H1 (cell line): ENCODE data around the gene LTC4S. TPM values are rescaled to one million over a fixed set of nuclear protein-coding genes. Genes with fewer than 3 reads are reported as not detected.

Experiments used
- CTCF ChIA-PET: fragments of 300-600 bp; sonication (Branson Sonifier 250); formaldehyde crosslinking; loops from one replicate; lab custom pipeline; 2021; ENCODE audit not compliant: partially characterized antibody; lab: Charles Lee
- POLR2A ChIA-PET: fragments of 300-600 bp; sonication (Branson Sonifier 250); formaldehyde crosslinking; loops from one replicate; lab custom pipeline; 2021; ENCODE audit warnings: inconsistent platforms; ENCODE audit not compliant: partially characterized antibody; lab: Charles Lee
- DNase-seq, 2 experiments: peaks; one replicate each; pipeline versions ENCODE4 v3.0.0 to v3.0.0-alpha.2; 2010 to 2022; ENCODE audit warnings: low spot score in 2 of 2, low read depth in 1 of 2, mixed read lengths in 1 of 2
- FAIRE-seq: peaks from 2 replicates; lab custom pipeline; 2011; peaks lifted over from hg19 to GRCh38; lab: Jason Lieb, UNC
- H2AFZ ChIP-seq: 2 replicates; pipeline ENCODE4 v1.8.1; 2012; ENCODE audit warnings: low read length, inconsistent platforms
- H2AK5ac ChIP-seq: 2 replicates; pipeline ENCODE4 v1.6.1; 2013; ENCODE audit warnings: low read depth, low read length
- H2BK120ac ChIP-seq: replicated peaks from 2 replicates; pipeline ENCODE3; 2013; ENCODE audit warnings: low read depth, low read length, inconsistent platforms
- H2BK12ac ChIP-seq: 2 replicates; pipeline ENCODE4 v1.6.1; 2013; ENCODE audit warnings: low read depth, low read length
- H2BK15ac ChIP-seq: 2 replicates; pipeline ENCODE4 v1.6.1; 2013; ENCODE audit warnings: low read length
- H2BK20ac ChIP-seq: 2 replicates; pipeline ENCODE4 v1.6.1; 2013; ENCODE audit warnings: low read length
- H2BK5ac ChIP-seq: 2 replicates; pipeline ENCODE4 v1.6.1; 2013; ENCODE audit warnings: low read depth, low read length
- H3K14ac ChIP-seq: 2 replicates; pipeline ENCODE4 v1.6.1; 2013; ENCODE audit warnings: inconsistent platforms; ENCODE audit not compliant: insufficient read length
- H3K18ac ChIP-seq: 2 replicates; pipeline ENCODE4 v1.6.1; 2013; ENCODE audit warnings: low read length; ENCODE audit errors: extremely low read depth
- H3K23ac ChIP-seq: 2 replicates; pipeline ENCODE4 v1.6.1; 2013; ENCODE audit warnings: inconsistent platforms; ENCODE audit not compliant: insufficient read length
- H3K23me2 ChIP-seq: 2 replicates; pipeline ENCODE4 v1.6.1; 2013; ENCODE audit warnings: low read depth, low read length
- H3K27ac ChIP-seq: 2 replicates; pipeline ENCODE4 v1.6.1; 2011; ENCODE audit warnings: low read depth, low read length, inconsistent platforms
- H3K27me3 ChIP-seq, 4 experiments: replicated peaks in 1 of 4; 1 replicate in 1 of 4; 2 replicates in 3 of 4; pipeline versions ENCODE4 v1.6.1 to v1.8.1; 2011 to 2013; ENCODE audit warnings: low read length in 3 of 4, mild to moderate bottlenecking in 3 of 4, inconsistent platforms in 2 of 4, mixed read lengths in 2 of 4, moderate library complexity in 1 of 4; ENCODE audit not compliant: control insufficient read depth in 3 of 4, insufficient read depth in 3 of 4; ENCODE audit errors: extremely low read depth in 1 of 4
- H3K36me3 ChIP-seq, 4 experiments: 2 replicates each; pipeline versions ENCODE4 v1.6.1 to v1.8.1; 2011 to 2013; ENCODE audit warnings: mild to moderate bottlenecking in 4 of 4, low read length in 3 of 4, moderate library complexity in 2 of 4, control low read depth in 1 of 4, inconsistent platforms in 1 of 4; ENCODE audit not compliant: insufficient read depth in 4 of 4, control insufficient read depth in 2 of 4
- H3K4ac ChIP-seq: replicated peaks from 2 replicates; pipeline ENCODE3; 2013; ENCODE audit warnings: low read length, low read depth, mixed read lengths, inconsistent platforms; ENCODE audit not compliant: insufficient read length
- H3K4me1 ChIP-seq, 4 experiments: replicated peaks in 1 of 4; 1 replicate in 1 of 4; 2 replicates in 3 of 4; pipeline versions ENCODE4 v1.6.1 to v1.8.1; 2011 to 2013; ENCODE audit warnings: low read length in 3 of 4, inconsistent platforms in 2 of 4, mixed read lengths in 1 of 4; ENCODE audit not compliant: insufficient read depth in 4 of 4, control insufficient read depth in 3 of 4
- H3K4me2 ChIP-seq, 2 experiments: 2 replicates each; pipeline versions ENCODE4 v1.6.1 to v1.8.1; 2011 to 2013; ENCODE audit warnings: low read depth in 2 of 2, low read length in 2 of 2, control low read depth in 1 of 2, inconsistent platforms in 1 of 2, mild to moderate bottlenecking in 1 of 2; ENCODE audit not compliant: insufficient read depth in 1 of 2
- H3K4me3 ChIP-seq, 4 experiments: fragments of 200-600, 300-600 bp in 1 of 4; sonication (generic), shearing (Covaris generic), sonication (Bioruptor Twin) in 1 of 4; 2 replicates each; pipeline versions ENCODE4 v1.5.1 to v1.8.1; 2011 to 2016; ENCODE audit warnings: low read length in 4 of 4, low read depth in 3 of 4, control low read depth in 2 of 4, inconsistent platforms in 2 of 4, mild to moderate bottlenecking in 2 of 4, mixed read lengths in 1 of 4, moderate library complexity in 1 of 4; ENCODE audit not compliant: insufficient read depth in 2 of 4; ENCODE audit errors: extremely low read depth in 1 of 4
- H3K56ac ChIP-seq: replicated peaks from 2 replicates; pipeline ENCODE3; 2013; ENCODE audit warnings: low read depth, mild to moderate bottlenecking, mixed read lengths, low read length, inconsistent platforms; ENCODE audit not compliant: insufficient read length
- H3K79me1 ChIP-seq: 2 replicates; pipeline ENCODE4 v1.6.1; 2013; ENCODE audit warnings: low read depth, low read length, control low read depth
- H3K79me2 ChIP-seq, 2 experiments: 2 replicates each; pipeline versions ENCODE4 v1.6.1 to v1.8.1; 2012 to 2013; ENCODE audit warnings: low read length in 2 of 2, mild to moderate bottlenecking in 2 of 2, inconsistent platforms in 1 of 2; ENCODE audit not compliant: insufficient read depth in 2 of 2, control insufficient read depth in 1 of 2
- H3K9ac ChIP-seq, 4 experiments: replicated peaks in 1 of 4; 1 replicate in 1 of 4; 2 replicates in 3 of 4; pipeline versions ENCODE4 v1.6.1 to v1.8.1; 2011 to 2013; ENCODE audit warnings: low read depth in 3 of 4, low read length in 3 of 4, control low read depth in 2 of 4, mild to moderate bottlenecking in 2 of 4, moderate library complexity in 2 of 4, inconsistent platforms in 1 of 4; ENCODE audit errors: extremely low read depth in 1 of 4
- H3K9me3 ChIP-seq, 2 experiments: 2 replicates each; pipeline versions ENCODE4 v1.6.1 to v1.8.1; 2012 to 2013; ENCODE audit warnings: mild to moderate bottlenecking in 2 of 2, moderate library complexity in 2 of 2, control low read depth in 1 of 2, inconsistent platforms in 1 of 2, low read depth in 1 of 2, low read length in 1 of 2, mixed read lengths in 1 of 2; ENCODE audit not compliant: insufficient read depth in 2 of 2
- H4K20me1 ChIP-seq, 2 experiments: replicated peaks in 1 of 2; 2 replicates each; pipeline versions ENCODE3 to v1.8.1; 2011 to 2013; ENCODE audit warnings: inconsistent platforms in 2 of 2, low read length in 2 of 2, mild to moderate bottlenecking in 1 of 2; ENCODE audit not compliant: insufficient read depth in 2 of 2, control insufficient read depth in 1 of 2
- H4K5ac ChIP-seq: 2 replicates; pipeline ENCODE4 v1.6.1; 2013; ENCODE audit warnings: low read length, low read depth, mixed read lengths, inconsistent platforms; ENCODE audit not compliant: insufficient read length
- H4K8ac ChIP-seq: 2 replicates; pipeline ENCODE4 v1.8.0; 2013; ENCODE audit warnings: mild to moderate bottlenecking, moderate library complexity, low read length, inconsistent platforms; ENCODE audit not compliant: insufficient read depth; ENCODE audit errors: extremely low read depth
- H4K91ac ChIP-seq: replicated peaks from 2 replicates; pipeline ENCODE3; 2013; ENCODE audit warnings: low read length, mixed read lengths, inconsistent platforms; ENCODE audit not compliant: insufficient read length
- BCL11A ChIP-seq, 2 experiments: IDR thresholded peaks; one replicate each; pipeline ENCODE4 v1.6.1; 2011; ENCODE audit warnings: low read depth in 2 of 2, low read length in 2 of 2, mild to moderate bottlenecking in 2 of 2
- BRCA1 ChIP-seq: IDR thresholded peaks from 2 replicates; pipeline ENCODE4 v1.6.1; 2012; ENCODE audit warnings: low read depth, low read length, improper control_type of control experiment
- CHD2 ChIP-seq: IDR thresholded peaks from 2 replicates; pipeline ENCODE4 v1.6.1; 2012; ENCODE audit warnings: low read length, improper control_type of control experiment
- CREB1 ChIP-seq: IDR thresholded peaks from 2 replicates; pipeline ENCODE4 v1.6.1; 2012; ENCODE audit warnings: inconsistent platforms
- CTBP2 ChIP-seq: IDR thresholded peaks from 2 replicates; pipeline ENCODE4 v1.7.0; 2011; ENCODE audit warnings: borderline replicate concordance, mild to moderate bottlenecking, moderate library complexity, mixed read lengths, low read length; ENCODE audit not compliant: insufficient read depth, insufficient read length
- KDM1A ChIP-seq: fragments of 200-600, 300-600 bp; sonication (generic); IDR thresholded peaks from 2 replicates; pipeline ENCODE4 v1.7.1; 2016; ENCODE audit warnings: mild to moderate bottlenecking, low read length, borderline replicate concordance
- MAFK ChIP-seq: IDR thresholded peaks from 2 replicates; pipeline ENCODE4 v1.6.1; 2012; ENCODE audit warnings: low read depth, mild to moderate bottlenecking, improper control_type of control experiment, low read length
- PHF8 ChIP-seq: fragments of 200-600 bp; sonication (generic); conservative IDR thresholded peaks from 2 replicates; pipeline ENCODE4 v1.7.1; 2012; ENCODE audit warnings: low read depth, mild to moderate bottlenecking, inconsistent platforms, low read length, moderate library complexity
- SIX5 ChIP-seq: IDR thresholded peaks from 2 replicates; pipeline ENCODE4 v1.6.1; 2011; ENCODE audit warnings: mild to moderate bottlenecking, low read depth, low read length
- SUZ12 ChIP-seq: fragments of 200-600 bp; sonication (generic); IDR thresholded peaks from 2 replicates; pipeline ENCODE4 v1.6.1; 2012; ENCODE audit warnings: mild to moderate bottlenecking, inconsistent platforms, low read length, moderate library complexity, mixed read lengths
- TAF7 ChIP-seq: optimal IDR thresholded peaks from 2 replicates; pipeline ENCODE3; 2011; ENCODE audit warnings: low read depth, mild to moderate bottlenecking, inconsistent platforms, low read length, moderate library complexity, borderline replicate concordance
- WGBS, 2 experiments: shearing (Covaris generic) in 1 of 2; methylation state at CpG; one replicate each; pipeline versions ENCODE4 v1.1.6 to v1.1.7; 2013 to 2015; ENCODE audit warnings: low lambda C conversion rate in 2 of 2, mixed read lengths in 2 of 2, inconsistent platforms in 1 of 2, low coverage in 1 of 2, missing lambda C conversion rate in 1 of 2; ENCODE audit not compliant: insufficient replicate concordance in 2 of 2, insufficient coverage in 1 of 2, insufficient read length in 1 of 2; ENCODE audit errors: extremely low coverage in 1 of 2, missing lambda C conversion rate in 1 of 2; 5-methylcytosine and 5-hydroxymethylcytosine counted together
- polyA plus RNA-seq, 7 experiments: library from polyadenylated mRNA; depleted of rRNA in 3 of 7; stranded (reverse) in 5 of 7; unstranded in 2 of 7; fragments of >200 nt in 5 of 7; fragments of 200-250 nt in 2 of 7; gene quantifications; 1 replicate in 5 of 7; 2 replicates in 1 of 7; 4 replicates in 1 of 7; pipeline versions ENCODE4 v1.2.1 to v1.2.3, GENCODE V29; 2011 to 2013; ENCODE audit warnings: missing spikeins in 2 of 7, mixed read lengths in 2 of 7
- total RNA-seq: library from RNA; stranded (reverse); fragmentation: NEBNext Ultra II Directional; extraction: Animal tissue kit (Norgen Biotek cat#: 25700); gene quantifications from 2 replicates; pipeline ENCODE4 v1.2.1, GENCODE V29; 2021

LTC4S gene
- total and polyA plus RNA-seq, 2 of the 8 experiments (the other 6 are each of a cell fraction or from before 2014, with no cell fraction given), result 2.2 to 3.7 TPM

- H3K79me1 ChIP-seq, result peaks cover 24% of the 10 kb centered on the region
- WGBS, 2 experiments, result 88% methylated on average over 9 of the region's 9 CpGs; no CpG with 5 or more reads in 1 of the 2 experiments
- POLR2A ChIA-PET, result interaction anchor here (2.6 kb wide), 1 partner anchor 136 kb away, joined by 8 read pairs; the partner anchor contains the start of gene HNRNPH1
- TF ChIP-seq BCL11A (IDR thresholded peaks at IDR 0.05; ENCODE audit: low read depth in 2 of 2, low read length in 2 of 2) (no peak), MAFK (no peak), PHF8 (no peak), CHD2 (no peak), SUZ12 (no peak), CREB1 (no peak), CTBP2 (no peak), BRCA1 (no peak), KDM1A (no peak), TAF7 (no peak), SIX5 (no peak)
Observed at GRCh38 chr5:179759581-179760551, 33.9 kb upstream of the LTC4S start.

More at GRCh38 chr5:179759581-179760551, 33.9 kb upstream of the LTC4S start:
- no peak overlapping the region; the same call in 1 of the 2 replicates for H2BK5ac ChIP-seq
- no peak for FAIRE-seq
- no peak overlapping the region for H2BK20ac ChIP-seq
- no peak overlapping the region for H2AFZ ChIP-seq
- no peak overlapping the region for H3K4me2 ChIP-seq
- no peak overlapping the region for H2BK15ac ChIP-seq
- no peak overlapping the region for H4K5ac ChIP-seq
- H4K91ac ChIP-seq, result no peak overlapping the region
- no peak overlapping the region for H4K8ac ChIP-seq
- H3K9ac ChIP-seq, result no peak overlapping the region; a peak in 2 of 7 replicates
- no peak overlapping the region for H3K23ac ChIP-seq
- H2BK120ac ChIP-seq, result no peak overlapping the region
- H2BK12ac ChIP-seq, result peak overlapping the region; percentile 60; the same call in 1 of the 2 replicates
- no peak for DNase-seq
- CTCF ChIA-PET, result interaction anchor here (1.2 to 4.9 kb wide), 3 partner anchors 9 to 68 kb away, joined by 3 to 23 read pairs (median 3); no protein-coding TSS in a partner anchor
- peak overlapping the region; percentile 32; the same call in 1 of the 2 replicates for H3K18ac ChIP-seq
- no peak overlapping the region for H3K14ac ChIP-seq
- H3K4me1 ChIP-seq, result peaks cover 3 to 21% (median 7%) of the 10 kb centered on the region in 4 experiments
- no peak overlapping the region for H3K56ac ChIP-seq
- no peak overlapping the region for H3K27ac ChIP-seq
- H4K20me1 ChIP-seq, result peaks cover 28 to 31% of the 10 kb centered on the region in 2 experiments
- no peaks in the 10 kb centered on the region for H3K27me3 ChIP-seq
- no peaks in the 10 kb centered on the region for H3K36me3 ChIP-seq
- no peaks in the 10 kb centered on the region for H3K23me2 ChIP-seq
- H3K4ac ChIP-seq, result no peak overlapping the region
- no peak overlapping the region for H3K4me3 ChIP-seq
- no peak overlapping the region for H2AK5ac ChIP-seq
- peaks cover 3 to 78% of the 10 kb centered on the region in 2 experiments; a peak in 3 of 4 replicates for H3K79me2 ChIP-seq
- H3K9me3 ChIP-seq, result no peaks in the 10 kb centered on the region
